PC-9 (cell line): ENCODE results near the gene SERPINB8.

Source experiments
- EZH2 ChIP-seq: fragments of 200-600 bp; sonication (generic); IDR thresholded peaks from 2 replicates; pipeline ENCODE4 v1.8.0; 2017; ENCODE audit warnings: antibody characterized with exemption, low read depth
- TF ChIP-seq, protein P1 (sequence below): fragments of 200-600 bp; sonication (generic); conservative IDR thresholded peaks from 2 replicates; pipeline ENCODE4 v1.6.1; 2017; ENCODE audit warnings: mixed run types, antibody characterized with exemption, mild to moderate bottlenecking, moderate library complexity

DNA sequence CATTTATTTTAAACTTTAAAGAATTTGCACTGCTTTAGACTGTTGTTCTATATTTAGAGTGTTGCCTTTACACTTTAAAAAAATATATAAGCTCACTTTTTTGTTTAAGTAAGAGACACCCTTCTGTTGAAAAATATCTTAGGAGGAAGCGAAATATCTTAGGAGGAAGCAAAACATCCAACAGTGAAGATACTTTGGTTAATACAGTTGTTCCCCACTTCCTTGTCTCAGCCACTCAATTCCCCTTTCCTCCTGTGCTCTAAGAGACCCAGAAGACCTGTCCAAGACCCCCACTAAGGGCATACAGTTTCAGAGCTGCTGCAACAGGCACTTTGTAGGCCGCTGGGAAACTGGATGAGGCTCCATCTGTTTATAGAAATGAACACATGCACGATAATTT is 5.7 kb downstream of the SERPINB8 start:
- TF ChIP-seq, protein P1, sequence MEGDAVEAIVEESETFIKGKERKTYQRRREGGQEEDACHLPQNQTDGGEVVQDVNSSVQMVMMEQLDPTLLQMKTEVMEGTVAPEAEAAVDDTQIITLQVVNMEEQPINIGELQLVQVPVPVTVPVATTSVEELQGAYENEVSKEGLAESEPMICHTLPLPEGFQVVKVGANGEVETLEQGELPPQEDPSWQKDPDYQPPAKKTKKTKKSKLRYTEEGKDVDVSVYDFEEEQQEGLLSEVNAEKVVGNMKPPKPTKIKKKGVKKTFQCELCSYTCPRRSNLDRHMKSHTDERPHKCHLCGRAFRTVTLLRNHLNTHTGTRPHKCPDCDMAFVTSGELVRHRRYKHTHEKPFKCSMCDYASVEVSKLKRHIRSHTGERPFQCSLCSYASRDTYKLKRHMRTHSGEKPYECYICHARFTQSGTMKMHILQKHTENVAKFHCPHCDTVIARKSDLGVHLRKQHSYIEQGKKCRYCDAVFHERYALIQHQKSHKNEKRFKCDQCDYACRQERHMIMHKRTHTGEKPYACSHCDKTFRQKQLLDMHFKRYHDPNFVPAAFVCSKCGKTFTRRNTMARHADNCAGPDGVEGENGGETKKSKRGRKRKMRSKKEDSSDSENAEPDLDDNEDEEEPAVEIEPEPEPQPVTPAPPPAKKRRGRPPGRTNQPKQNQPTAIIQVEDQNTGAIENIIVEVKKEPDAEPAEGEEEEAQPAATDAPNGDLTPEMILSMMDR, result no peak
- no peak for TF ChIP-seq EZH2
